HG02763 (cell line): ENCODE data around the gene SLC50A1.
A peak's percentile ranks its signal among the peaks of the same experiment; 100 is the strongest.

ENCODE experiments used
- ATAC-seq: cut with Tn5 transposase; IDR thresholded peaks from one replicate; pipeline ENCODE4 v1.9.1; 2021; ENCODE audit warnings: mild to moderate bottlenecking, moderate library complexity; ENCODE audit not compliant: unreplicated experiment

SLC50A1 gene

GRCh38 chr1:155182052-155182550 is 46.4 kb downstream of the SLC50A1 start:
- no peak for ATAC-seq

DNA sequence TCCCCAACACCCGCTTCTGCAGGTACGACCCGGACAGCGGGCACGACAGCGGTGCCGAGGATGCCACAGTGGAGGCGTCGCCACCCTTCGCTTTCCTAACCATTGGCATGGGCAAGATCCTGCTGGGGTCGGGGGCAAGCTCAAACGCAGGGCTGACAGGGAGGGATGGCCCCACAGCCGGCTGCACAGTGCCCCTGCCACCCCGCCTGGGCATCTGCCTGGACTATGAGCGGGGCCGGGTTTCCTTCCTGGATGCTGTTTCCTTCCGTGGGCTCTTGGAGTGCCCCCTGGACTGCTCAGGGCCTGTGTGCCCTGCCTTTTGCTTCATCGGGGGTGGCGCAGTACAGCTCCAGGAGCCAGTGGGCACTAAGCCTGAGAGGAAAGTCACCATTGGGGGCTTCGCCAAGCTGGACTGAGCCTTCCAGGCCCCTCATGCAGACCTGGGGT is 48.1 kb downstream of the SLC50A1 start:
- ATAC-seq = no peak

- ATAC-seq = no peak
Measured at GRCh38 chr1:155184351-155184811, 48.7 kb downstream of the SLC50A1 start.

GRCh38 chr1:155184835-155185782 is 49.5 kb downstream of the SLC50A1 start:
- ATAC-seq = peak; percentile 75

DNA sequence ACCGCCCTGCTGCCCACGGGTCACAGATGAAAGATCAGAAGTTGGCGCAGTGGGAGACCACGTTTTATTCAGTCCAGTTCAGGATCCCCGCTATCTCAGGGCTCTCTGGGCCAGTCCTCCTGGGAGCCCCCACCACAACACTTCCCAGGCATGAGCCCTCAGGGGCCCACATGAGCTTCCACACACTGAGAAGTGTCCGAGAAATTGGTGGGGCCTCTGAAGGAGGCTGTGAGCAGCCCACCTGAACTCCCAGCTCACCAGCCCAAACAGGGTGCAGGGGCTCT is 50.1 kb downstream of the SLC50A1 start:
- ATAC-seq = no peak

GRCh38 chr1:155186067-155186793 is 50.6 kb downstream of the SLC50A1 start:
- no peak for ATAC-seq

DNA sequence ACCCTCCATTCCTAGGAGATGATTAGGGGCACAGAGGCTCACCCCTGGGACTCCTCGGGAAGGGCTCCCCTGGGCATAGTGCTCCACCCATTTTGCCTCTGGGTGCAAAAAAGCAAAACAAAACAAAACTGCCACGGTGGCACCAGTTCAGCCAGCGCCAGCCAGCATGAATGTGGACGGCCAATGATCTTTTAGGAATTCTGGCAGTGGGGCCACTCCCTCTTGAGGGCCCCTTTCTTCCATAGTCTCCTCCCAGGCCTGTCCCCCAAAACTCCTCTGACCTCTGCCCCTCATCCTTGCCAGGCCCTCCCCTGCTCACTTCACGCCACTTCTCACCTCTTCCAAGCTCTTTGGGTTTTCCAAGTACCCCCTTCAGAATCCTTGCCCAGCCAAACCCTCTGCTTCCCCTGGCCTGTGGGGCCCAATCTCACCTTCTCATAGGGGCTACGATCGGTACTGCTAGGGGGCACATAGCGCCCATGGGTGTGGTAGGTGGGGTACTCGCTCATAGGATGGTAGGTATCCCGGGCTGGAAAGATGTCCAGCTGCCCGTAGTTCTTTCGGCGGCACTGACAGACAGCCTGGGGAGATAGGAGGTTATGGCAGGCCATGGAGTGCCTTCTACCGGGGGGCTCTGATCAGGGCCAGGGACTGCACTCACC is 51.3 kb downstream of the SLC50A1 start:
- no peak for ATAC-seq

- ATAC-seq = no peak
Measured at GRCh38 chr1:155187456-155187891, 51.8 kb downstream of the SLC50A1 start.

GRCh38 chr1:155188268-155188667 is 52.6 kb downstream of the SLC50A1 start:
- ATAC-seq = no peak
